GM12891 (cell line): ENCODE measurements around the gene PDZD7.

Source experiments
- PAX5 ChIP-seq: IDR thresholded peaks from 2 replicates; pipeline ENCODE4 v1.6.1; 2011; ENCODE audit warnings: low read length, moderate library complexity, mild to moderate bottlenecking; ENCODE audit not compliant: insufficient read depth, severe bottlenecking
- POLR2A ChIP-seq: IDR thresholded peaks from 2 replicates; pipeline ENCODE4 v1.6.1; 2011; ENCODE audit warnings: low read depth, low read length, control low read depth
- POLR2AphosphoS5 ChIP-seq: IDR thresholded peaks from 2 replicates; pipeline ENCODE4 v1.6.1; 2011; ENCODE audit warnings: low read depth, low read length, control low read depth
- POU2F2 ChIP-seq: IDR thresholded peaks from 2 replicates; pipeline ENCODE4 v1.6.1; 2011; ENCODE audit warnings: low read depth, mild to moderate bottlenecking, control low read depth, low read length, moderate library complexity
- SPI1 ChIP-seq: IDR thresholded peaks from 2 replicates; pipeline ENCODE4 v1.6.1; 2011; ENCODE audit warnings: low read depth, low read length, control low read depth
- TAF1 ChIP-seq: IDR thresholded peaks from 2 replicates; pipeline ENCODE4 v1.6.1; 2011; ENCODE audit warnings: low read depth, low read length, control low read depth

DNA sequence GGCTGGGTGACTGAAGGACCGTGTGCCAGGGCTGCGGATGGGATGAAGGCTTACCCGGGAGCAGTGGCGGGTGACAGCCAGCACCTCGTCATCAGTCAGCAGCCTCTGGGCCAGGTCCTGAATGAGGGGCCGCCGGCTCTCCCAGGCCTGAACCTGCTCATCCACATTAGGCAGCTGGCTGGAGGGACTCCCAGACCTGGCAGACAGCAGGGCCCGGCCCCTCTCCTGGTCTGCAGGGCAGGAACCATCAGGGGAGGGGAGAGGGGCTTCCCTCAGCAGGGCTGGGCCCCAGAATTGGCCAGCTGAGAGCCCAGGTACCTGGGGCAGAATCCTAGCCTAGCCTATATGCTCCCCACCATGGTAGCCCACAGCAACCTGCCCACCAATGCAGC, 15.4 kb downstream of the PDZD7 start:
- no peak for TF ChIP-seq POLR2AphosphoS5
- TF ChIP-seq POLR2A = no peak
- TF ChIP-seq TAF1 = no peak
- no peak for TF ChIP-seq PAX5
- no peak for TF ChIP-seq SPI1
- TF ChIP-seq POU2F2 = no peak
